ENCODE data around the gene ACSS1.

- TF ChIP-seq POLR2AphosphoS5 (IDR thresholded peaks at IDR 0.05): no peak
- no peak for TF ChIP-seq CTCF (IDR thresholded peaks at IDR 0.05)
- TF ChIP-seq EP300 (IDR thresholded peaks at IDR 0.05): no peak
Measured at GRCh38 chr20:25089096-25089495, 31.2 kb upstream of the ACSS1 start.

All from stomach (tissue), 4 donors.